ENCODE data around the gene FGB. TPM values are rescaled to one million over a fixed set of nuclear protein-coding genes. Genes with fewer than 3 reads are reported as not detected.

The FGB gene
- total RNA-seq, 4 donors from 2014 or later: 0.94 TPM; not detected in 3

DNA sequence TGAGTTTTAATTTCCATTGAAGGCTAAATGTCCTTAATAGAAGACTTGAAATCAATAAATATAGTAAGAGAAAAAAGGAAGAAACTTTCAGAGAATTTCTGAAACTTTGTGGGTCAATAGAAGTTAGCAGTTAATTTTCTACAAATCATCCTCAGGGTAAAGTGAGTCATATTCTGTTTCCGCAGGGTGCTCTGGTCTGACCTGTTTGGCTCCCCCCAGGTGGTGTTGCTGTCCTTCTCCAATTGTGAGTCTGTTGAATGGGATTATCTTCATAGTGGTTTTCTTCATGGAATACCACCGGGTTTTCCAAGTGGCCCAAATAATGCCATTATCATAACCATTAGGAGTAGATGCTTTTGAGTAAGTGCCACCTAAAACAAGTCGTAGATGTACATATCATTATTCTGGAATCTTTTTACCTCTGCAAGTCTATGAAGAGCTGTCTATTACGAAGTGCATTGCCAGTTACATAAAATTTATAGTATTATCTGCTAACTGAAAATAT is 41.9 kb downstream of the FGB start:
- no peak overlapping the region for H3K27ac ChIP-seq
- no peaks in the 10 kb centered on the region for H3K9me3 ChIP-seq
- H3K4me3 ChIP-seq (replicated peaks in 1 of 3): no peak overlapping the region
- 80 to 84% methylated on average over 4 of the region's 4 CpGs for WGBS, 2 donors
- H3K27me3 ChIP-seq: no peaks in the 10 kb centered on the region
- no peak for TF ChIP-seq POLR2A (IDR thresholded peaks at IDR 0.05)
- TF ChIP-seq, protein P1, sequence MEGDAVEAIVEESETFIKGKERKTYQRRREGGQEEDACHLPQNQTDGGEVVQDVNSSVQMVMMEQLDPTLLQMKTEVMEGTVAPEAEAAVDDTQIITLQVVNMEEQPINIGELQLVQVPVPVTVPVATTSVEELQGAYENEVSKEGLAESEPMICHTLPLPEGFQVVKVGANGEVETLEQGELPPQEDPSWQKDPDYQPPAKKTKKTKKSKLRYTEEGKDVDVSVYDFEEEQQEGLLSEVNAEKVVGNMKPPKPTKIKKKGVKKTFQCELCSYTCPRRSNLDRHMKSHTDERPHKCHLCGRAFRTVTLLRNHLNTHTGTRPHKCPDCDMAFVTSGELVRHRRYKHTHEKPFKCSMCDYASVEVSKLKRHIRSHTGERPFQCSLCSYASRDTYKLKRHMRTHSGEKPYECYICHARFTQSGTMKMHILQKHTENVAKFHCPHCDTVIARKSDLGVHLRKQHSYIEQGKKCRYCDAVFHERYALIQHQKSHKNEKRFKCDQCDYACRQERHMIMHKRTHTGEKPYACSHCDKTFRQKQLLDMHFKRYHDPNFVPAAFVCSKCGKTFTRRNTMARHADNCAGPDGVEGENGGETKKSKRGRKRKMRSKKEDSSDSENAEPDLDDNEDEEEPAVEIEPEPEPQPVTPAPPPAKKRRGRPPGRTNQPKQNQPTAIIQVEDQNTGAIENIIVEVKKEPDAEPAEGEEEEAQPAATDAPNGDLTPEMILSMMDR (IDR thresholded peaks at IDR 0.05): no peak
- H3K36me3 ChIP-seq: no peaks in the 10 kb centered on the region
- DNase-seq: no peak
- intact Hi-C loops (cut with DNase I): no loop called here
- no peaks in the 10 kb centered on the region for H3K4me1 ChIP-seq

DNA sequence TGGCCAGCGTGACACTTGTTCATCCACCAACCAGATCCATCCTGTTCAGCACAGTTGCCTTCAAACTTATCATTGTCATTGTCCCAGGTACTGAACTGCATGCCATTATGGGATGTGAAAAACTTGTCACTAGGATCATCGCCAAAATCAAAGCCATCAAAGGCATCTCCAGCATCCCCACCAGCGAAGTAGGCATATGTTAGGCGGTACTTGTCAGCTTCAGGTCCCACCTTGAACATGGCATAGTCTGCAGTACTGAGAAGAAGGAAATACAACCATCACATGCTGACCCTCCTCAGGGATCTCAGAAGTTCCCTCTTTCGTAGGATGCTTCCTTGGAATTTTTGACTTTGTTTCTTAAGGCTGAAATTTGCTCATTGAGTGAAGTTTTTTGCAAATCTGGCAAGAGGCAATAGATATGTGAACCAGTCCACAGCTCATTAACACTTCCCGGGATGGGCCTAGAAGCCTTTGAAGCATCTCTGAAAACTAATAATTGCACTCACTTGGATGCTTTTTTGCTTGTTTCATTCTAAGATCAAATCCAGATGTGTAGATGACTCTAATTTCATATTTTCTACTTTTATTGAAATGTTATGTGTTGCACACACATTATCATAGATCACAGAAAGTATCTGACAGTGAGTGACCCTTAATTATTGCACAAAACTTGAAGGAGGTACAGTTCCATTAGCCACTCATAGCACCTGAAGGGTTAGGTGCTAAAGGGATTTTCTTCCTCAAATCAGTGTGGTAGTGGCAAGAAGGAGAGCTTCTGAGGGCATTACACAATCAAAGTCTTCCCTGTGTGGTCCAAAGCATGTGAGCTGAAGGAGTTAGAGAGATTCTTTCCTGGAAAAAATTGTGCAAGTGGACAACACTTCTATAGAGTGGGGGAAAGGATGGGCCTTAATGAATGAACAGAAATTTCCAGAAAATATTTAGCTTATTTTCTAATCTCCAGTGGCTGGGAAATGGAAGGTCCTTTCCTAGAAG is 44.2 kb downstream of the FGB start:
- intact Hi-C loops (cut with DNase I): no loop called here
- WGBS, 2 donors: 87 to 93% methylated on average over 6 of the region's 6 CpGs
- H3K27ac ChIP-seq: no peak overlapping the region
- H3K36me3 ChIP-seq: no peaks in the 10 kb centered on the region
- H3K4me3 ChIP-seq (replicated peaks in 1 of 3): no peak overlapping the region
- TF ChIP-seq, protein P1 (IDR thresholded peaks at IDR 0.05): no peak
- no peak for TF ChIP-seq POLR2A (IDR thresholded peaks at IDR 0.05)
- no peaks in the 10 kb centered on the region for H3K4me1 ChIP-seq
- H3K27me3 ChIP-seq: no peaks in the 10 kb centered on the region
- no peak for DNase-seq
- no peaks in the 10 kb centered on the region for H3K9me3 ChIP-seq

DNA sequence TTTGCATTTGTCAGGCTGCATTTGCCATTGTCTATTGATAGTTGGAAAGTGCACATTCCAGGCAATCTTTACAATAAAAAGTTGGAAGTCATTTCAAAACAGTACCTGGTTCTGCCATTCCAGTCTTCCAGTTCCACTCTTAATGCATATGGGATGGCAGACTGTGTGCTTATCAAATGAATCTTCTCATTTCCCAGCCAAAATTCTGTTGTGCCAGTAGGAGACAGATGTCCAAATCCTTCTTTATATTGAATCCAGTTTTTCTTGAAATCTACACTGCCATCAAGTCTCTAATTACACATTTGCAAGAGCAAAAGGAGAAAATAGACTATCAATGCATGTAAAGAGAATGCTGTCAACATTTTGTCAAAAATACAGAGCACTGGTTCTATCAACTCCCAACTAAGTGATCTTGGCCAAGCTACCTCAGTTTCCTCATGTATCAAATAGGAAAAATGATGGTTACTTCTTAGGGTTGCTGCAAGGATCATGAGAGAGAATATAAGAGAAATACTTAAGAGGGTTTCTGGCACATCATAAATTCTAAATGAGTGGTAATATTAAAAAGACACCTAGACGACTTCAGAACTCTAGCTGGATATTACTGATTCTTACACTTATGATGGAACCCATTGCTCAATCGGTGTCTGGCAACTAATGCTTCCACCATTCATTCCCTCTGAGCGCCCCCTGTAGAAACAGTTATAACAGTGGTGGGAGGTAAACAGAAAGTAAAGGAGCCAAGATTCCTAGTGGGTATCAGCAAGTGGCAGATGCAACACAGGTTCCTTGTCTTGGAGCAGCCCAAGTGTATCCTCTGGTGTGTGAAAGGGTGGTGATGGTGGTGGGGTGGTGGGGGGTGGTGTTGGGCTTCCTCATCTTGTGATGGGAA is 45.8 kb downstream of the FGB start:
- no peaks in the 10 kb centered on the region for H3K36me3 ChIP-seq
- H3K4me3 ChIP-seq (replicated peaks in 1 of 3): no peak overlapping the region
- intact Hi-C loops (cut with DNase I): no loop called here
- no peak for TF ChIP-seq POLR2A (IDR thresholded peaks at IDR 0.05)
- TF ChIP-seq, protein P1 (IDR thresholded peaks at IDR 0.05): no peak
- WGBS, 2 donors: 89 to 93% methylated on average over 3 of the region's 3 CpGs
- no peak for DNase-seq
- no peak overlapping the region for H3K27ac ChIP-seq
- no peaks in the 10 kb centered on the region for H3K4me1 ChIP-seq
- no peaks in the 10 kb centered on the region for H3K9me3 ChIP-seq
- H3K27me3 ChIP-seq: no peaks in the 10 kb centered on the region

DNA sequence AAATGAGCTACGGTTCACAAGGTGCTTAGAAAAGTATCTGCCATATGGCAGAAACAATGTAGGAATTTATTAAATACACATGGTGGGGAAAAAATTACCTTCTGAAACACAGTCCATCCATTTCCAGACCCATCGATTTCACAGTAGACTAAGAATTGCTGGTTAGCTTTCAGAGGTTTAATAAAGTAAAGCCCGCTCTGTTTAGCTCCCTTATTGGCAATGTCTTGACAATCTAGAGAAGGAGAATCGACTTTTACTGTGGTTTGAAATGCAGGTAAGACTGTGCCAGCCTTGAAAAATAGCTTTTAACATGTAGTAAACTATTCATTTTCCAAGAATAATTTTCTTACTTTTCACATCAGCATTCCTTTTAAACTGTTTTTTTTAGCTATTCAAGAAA is 46.7 kb downstream of the FGB start:
- no peak overlapping the region for H3K4me3 ChIP-seq (replicated peaks in 1 of 3)
- TF ChIP-seq, protein P1 (IDR thresholded peaks at IDR 0.05): no peak
- no peak for TF ChIP-seq POLR2A (IDR thresholded peaks at IDR 0.05)
- WGBS, 2 donors: 86 to 88% methylated on average over 4 of the region's 4 CpGs
- no peaks in the 10 kb centered on the region for H3K27me3 ChIP-seq
- H3K27ac ChIP-seq: no peak overlapping the region
- no peak for DNase-seq
- H3K9me3 ChIP-seq: no peaks in the 10 kb centered on the region
- intact Hi-C loops (cut with DNase I): no loop called here
- no peaks in the 10 kb centered on the region for H3K4me1 ChIP-seq
- H3K36me3 ChIP-seq: no peaks in the 10 kb centered on the region

All from thyroid gland (tissue), 4 donors.